Stimulated activated CD4-positive, alpha-beta T cell treated with anti-CD3 and anti-CD28 coated beads, TNF-alpha, amount 100 ng/mL, for 4 hours (primary cell): ENCODE measurements around the gene MAN1B1.

Source experiments
- DNase-seq, 3 experiments: peaks; one replicate each; pipeline ENCODE4 v3.0.0-alpha.2; 2020; ENCODE audit warnings: low read depth in 3 of 3

MAN1B1 gene

GRCh38 chr9:137086531-137087408, at the start of gene MAN1B1:
TSS of gene MAN1B1 (plus strand) at chr9:137086985. CDS start at chr9:137087000, 15 bp downstream.
- peak; percentile 99 for DNase-seq

GRCh38 chr9:137037035-137037434, 49.8 kb upstream of the MAN1B1 start:
- no peak for DNase-seq

DNA sequence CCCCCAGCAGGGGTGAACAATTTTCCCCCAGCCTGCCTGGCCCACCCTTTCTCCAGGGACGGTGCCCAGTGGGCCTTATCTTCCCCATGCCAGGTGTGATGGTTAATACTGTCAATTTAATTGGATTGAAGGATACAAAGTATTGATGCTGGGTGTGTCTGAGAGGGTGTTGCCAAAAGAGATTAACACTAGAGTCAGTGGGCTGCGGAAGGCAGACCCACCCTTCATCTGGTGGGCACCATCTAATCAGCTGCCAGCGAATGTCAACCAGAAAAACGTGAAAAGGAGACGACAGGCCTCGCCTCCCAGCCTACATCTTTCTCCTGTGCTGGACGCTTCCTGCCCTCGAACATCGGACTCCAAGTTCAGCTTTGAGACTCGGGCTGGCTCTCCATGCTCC, 49.3 kb upstream of the MAN1B1 start:
- DNase-seq: no peak

DNA sequence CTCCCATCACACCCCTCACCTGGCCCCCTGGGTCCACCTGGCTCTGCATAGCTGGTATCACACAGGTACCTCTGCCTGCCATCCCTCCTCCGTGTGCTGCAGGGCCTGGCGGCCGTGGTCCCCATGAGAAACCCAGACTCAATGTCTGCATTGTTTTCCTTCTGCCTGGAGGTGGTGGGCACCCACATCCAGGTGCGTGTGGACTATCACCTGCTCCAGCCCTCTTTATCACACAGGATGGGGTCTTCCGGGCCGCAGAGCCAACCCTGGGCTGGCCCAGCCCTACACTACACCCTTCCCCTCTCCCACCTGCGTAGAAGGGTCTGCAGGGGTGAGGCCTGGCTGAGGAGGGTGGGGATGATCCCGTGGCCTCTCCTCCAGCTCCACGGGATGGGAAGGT, 47.9 kb upstream of the MAN1B1 start:
- no peak for DNase-seq

- no peak for DNase-seq
Observed at GRCh38 chr9:137039611-137040366, 47.0 kb upstream of the MAN1B1 start.

- no peak for DNase-seq
Observed at GRCh38 chr9:137040568-137040967, 46.2 kb upstream of the MAN1B1 start.

- no peak for DNase-seq
Observed at GRCh38 chr9:137041124-137041523, 45.7 kb upstream of the MAN1B1 start.

- no peak for DNase-seq
Observed at GRCh38 chr9:137042751-137043727, 43.7 kb upstream of the MAN1B1 start.

DNA sequence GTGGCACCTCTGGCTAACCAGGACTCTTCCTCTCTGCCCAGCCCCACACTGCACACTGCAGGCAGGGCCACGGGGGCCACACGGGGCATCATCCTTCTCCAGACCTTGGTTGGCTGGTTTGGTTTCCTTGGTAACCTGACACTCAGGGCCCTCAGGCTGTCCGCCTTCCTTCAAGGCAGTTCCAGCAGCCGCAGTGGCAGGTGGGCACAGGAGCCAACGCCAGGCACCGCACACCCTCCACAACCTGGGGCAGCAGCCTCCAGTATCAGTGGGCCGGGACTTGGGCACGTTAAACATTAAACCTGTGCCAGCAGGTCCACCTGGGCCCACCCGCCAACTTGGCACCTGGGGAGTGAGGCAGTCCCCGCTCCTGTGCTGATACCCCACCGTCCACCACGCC, 42.7 kb upstream of the MAN1B1 start:
- DNase-seq: no peak

- DNase-seq: no peak
Observed at GRCh38 chr9:137044502-137045177, 42.1 kb upstream of the MAN1B1 start.

GRCh38 chr9:137045294-137046087, 41.3 kb upstream of the MAN1B1 start:
- no peak for DNase-seq

- DNase-seq: peak in 2 of 3 experiments; percentile 52 to 62
Observed at GRCh38 chr9:137046088-137046787, 40.5 kb upstream of the MAN1B1 start, which contains the start of gene NPDC1. TSS of gene NPDC1 (minus strand) at chr9:137046177. CDS start at chr9:137045989, 188 bp downstream.

DNA sequence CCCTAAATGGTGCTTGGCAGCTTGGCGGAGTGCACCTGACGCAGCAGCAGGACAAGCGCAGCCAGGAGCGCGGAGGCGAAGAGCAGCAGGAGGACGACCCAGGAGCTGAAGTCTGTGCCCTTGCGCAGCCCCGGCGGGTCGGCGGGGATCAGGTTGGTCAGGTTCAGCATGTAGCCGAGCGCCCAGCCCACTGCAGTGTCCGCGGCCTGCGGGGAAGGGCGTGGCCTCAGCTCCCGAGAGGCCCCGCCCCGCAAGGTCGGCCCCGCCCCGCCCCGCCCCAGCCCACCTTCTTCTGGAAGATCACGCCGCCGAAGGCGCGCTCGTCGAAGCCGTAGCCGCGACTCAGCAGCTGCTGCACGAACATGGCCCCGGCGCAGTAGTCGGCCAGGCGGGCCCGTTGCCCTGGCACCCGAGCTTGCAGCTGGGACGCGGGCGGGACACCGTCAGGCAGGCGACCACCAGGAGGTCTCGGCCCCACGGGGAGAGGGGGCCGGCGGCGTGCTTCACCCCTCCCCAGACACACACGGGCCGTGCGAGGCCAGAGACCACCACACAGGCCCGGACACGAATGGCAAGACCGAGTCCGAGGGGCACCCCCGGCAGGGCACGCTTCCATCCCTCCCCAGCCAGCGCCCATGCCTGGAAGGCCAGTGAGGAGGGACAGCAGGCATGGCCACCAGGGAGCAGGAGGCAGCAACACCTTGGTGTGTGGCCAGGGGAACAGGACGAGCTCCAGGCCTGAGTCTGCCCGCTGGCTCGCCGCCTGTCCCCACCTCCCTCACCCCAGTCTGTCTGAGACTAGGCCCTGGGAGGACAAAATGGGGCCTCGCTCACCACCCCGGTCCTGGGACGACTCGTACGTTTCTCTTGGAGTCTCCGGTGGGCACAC, 37.9 kb upstream of the MAN1B1 start:
- no peak for DNase-seq

DNA sequence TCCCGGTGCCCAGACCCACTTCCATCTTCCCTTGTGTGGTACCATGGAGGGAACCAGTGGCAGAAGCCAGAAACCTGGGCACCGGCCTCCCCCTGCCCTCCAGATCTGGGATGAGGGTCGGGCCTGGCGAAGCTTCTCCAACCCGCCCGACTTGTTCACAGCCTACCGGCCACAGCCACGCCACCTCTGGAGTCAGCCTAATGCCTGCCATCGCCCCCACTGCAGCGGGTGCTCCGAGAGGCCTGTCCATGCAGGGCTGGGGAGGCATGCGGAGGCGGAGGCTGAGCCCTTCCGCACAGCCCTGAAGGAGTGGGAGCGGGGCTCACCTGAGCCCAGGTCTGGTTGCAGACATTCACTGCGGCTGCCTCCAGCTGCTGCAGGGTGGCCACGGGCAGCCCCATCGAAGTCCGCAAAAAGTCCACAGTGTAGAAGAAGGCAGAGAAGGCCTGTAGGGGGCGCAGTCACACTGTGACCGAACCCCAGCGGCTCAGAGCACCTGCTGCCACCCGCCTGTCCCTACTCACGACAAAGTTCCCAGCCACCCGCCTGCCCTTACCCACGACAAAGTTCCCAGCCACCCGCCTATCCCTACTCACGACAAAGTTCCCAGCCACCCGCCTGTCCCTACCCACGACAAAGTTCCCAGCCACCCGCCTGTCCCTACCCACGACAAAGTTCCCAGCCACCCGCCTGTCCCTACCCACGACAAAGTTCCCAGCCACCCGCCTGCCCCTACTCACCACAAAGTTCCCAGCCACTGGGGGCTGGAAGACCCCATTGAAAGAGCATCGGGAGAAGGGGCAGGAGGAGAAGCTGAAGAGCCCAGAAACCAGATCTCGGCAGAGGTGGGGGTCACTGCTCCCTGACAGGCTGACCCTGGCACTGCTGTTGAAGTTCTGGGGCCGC, 37.0 kb upstream of the MAN1B1 start:
- no peak for DNase-seq

DNA sequence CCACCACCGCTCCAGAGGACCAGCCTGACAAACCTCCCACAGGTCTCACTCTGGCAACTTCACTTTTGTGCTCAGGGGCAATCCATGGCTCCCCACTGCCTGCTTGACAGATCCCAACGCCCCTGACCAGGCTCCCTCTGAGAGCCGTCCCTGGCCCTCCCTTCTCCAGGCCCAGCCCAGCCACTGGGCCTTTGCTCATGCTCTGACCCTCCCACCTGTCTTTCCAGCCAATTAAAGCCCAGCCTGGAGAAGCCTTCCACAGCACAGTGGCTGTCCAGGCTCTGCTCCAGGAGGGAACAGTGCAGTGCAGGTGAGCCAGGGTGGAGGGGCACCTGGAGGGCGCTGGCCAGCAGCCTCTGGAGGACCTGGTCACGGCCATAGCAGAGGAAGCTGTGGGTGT, 36.2 kb upstream of the MAN1B1 start:
- no peak for DNase-seq

GRCh38 chr9:137051145-137051724, 35.5 kb upstream of the MAN1B1 start:
- DNase-seq: no peak

- DNase-seq: no peak
Observed at GRCh38 chr9:137052293-137052692, 34.5 kb upstream of the MAN1B1 start.
